HG03432 (cell line): ENCODE measurements around the gene SUV39H1.
"Not testable (repeated sequence)": the region's sequence is repeated elsewhere in the genome, so short reads cannot be mapped to it uniquely, and the experiment has no call there.

Experiments
- ATAC-seq: cut with Tn5 transposase; IDR thresholded peaks from one replicate; pipeline ENCODE4 v1.9.1; 2021; ENCODE audit warnings: mild to moderate bottlenecking, moderate library complexity; ENCODE audit not compliant: unreplicated experiment

Gene SUV39H1

GRCh38 chrX:48696301-48696908 is at the start of gene SUV39H1:
SUV39H1 (plus strand) TSS chrX:48696734; CDS start chrX:48696785, 51 bp downstream.
- peak; percentile 96 for ATAC-seq

- ATAC-seq = no peak
These were observed 48.2 kb upstream of the SUV39H1 start for GRCh38 chrX:48648336-48648751.

- no peak for ATAC-seq
These were observed 47.4 kb upstream of the SUV39H1 start for GRCh38 chrX:48649102-48649501.

- ATAC-seq = not testable (repeated sequence)
These were observed 44.4 kb upstream of the SUV39H1 start for GRCh38 chrX:48652055-48652579.

- ATAC-seq = not testable (repeated sequence)
These were observed 41.8 kb upstream of the SUV39H1 start for GRCh38 chrX:48654746-48655145.

- not testable (repeated sequence) for ATAC-seq
These were observed 36.8 kb upstream of the SUV39H1 start for GRCh38 chrX:48659686-48660085.

GRCh38 chrX:48663241-48663640 is 33.3 kb upstream of the SUV39H1 start:
- no peak for ATAC-seq

- ATAC-seq = no peak
These were observed 32.4 kb upstream of the SUV39H1 start for GRCh38 chrX:48664156-48664555.

GRCh38 chrX:48665991-48666390 is 30.5 kb upstream of the SUV39H1 start:
- no peak for ATAC-seq

- no peak for ATAC-seq
These were observed 29.9 kb upstream of the SUV39H1 start for GRCh38 chrX:48666649-48667048.

- no peak for ATAC-seq
These were observed 29.0 kb upstream of the SUV39H1 start for GRCh38 chrX:48667509-48667908.

GRCh38 chrX:48668187-48668586 is 28.3 kb upstream of the SUV39H1 start:
- ATAC-seq = not testable (repeated sequence)

- ATAC-seq = peak; percentile 92
These were observed 20.2 kb upstream of the SUV39H1 start for GRCh38 chrX:48676106-48676892.

- ATAC-seq = peak; percentile 4
These were observed 19.7 kb upstream of the SUV39H1 start for GRCh38 chrX:48676893-48677270.

- no peak for ATAC-seq
These were observed 19.0 kb upstream of the SUV39H1 start for GRCh38 chrX:48677516-48677915.

GRCh38 chrX:48680467-48680866 is 16.1 kb upstream of the SUV39H1 start:
- not testable (repeated sequence) for ATAC-seq

- ATAC-seq = not testable (repeated sequence)
These were observed 15.6 kb upstream of the SUV39H1 start for GRCh38 chrX:48680925-48681324.

- no peak for ATAC-seq
These were observed 14.9 kb upstream of the SUV39H1 start for GRCh38 chrX:48681539-48682183.

- not testable (repeated sequence) for ATAC-seq
These were observed 13.7 kb upstream of the SUV39H1 start for GRCh38 chrX:48682795-48683194.

- ATAC-seq = peak; percentile 88
These were observed 13.0 kb upstream of the SUV39H1 start, which contains the start of gene WAS for GRCh38 chrX:48683411-48683982. WAS (plus strand) TSS chrX:48683799; CDS start chrX:48683854, 55 bp downstream.

- ATAC-seq = no peak
These were observed 12.4 kb upstream of the SUV39H1 start for GRCh38 chrX:48684134-48684533.
